Peyer's patch (tissue), 4 donors: ENCODE data around the gene TMBIM1. TPM values are rescaled to one million over a fixed set of nuclear protein-coding genes. Genes with fewer than 3 reads are reported as not detected.
A peak's percentile ranks its signal among the peaks of the same experiment; 100 is the strongest.

Source experiments
- DNase-seq, 3 donors: peaks; one replicate each; pipeline ENCODE4 v3.0.0-alpha.2; 2017 to 2019
- H3K27ac ChIP-seq, 4 donors: fragments of 200-600 bp; sonication (generic); one replicate each; pipeline ENCODE4 v1.5.1; 2016 to 2019
- H3K27me3 ChIP-seq, 2 donors: fragments of 200-600 bp; sonication (generic); one replicate each; pipeline ENCODE4 v1.5.1; 2019
- H3K36me3 ChIP-seq, 3 donors: fragments of 200-600 bp; sonication (generic); one replicate each; pipeline ENCODE4 v1.5.1; 2016 to 2019
- H3K4me1 ChIP-seq, 4 donors: fragments of 200-600 bp; sonication (generic); one replicate each; pipeline ENCODE4 v1.5.1; 2016 to 2019
- H3K4me3 ChIP-seq, 4 donors: fragments of 200-600 bp; sonication (generic); 1 replicate in 3 of 4; 2 replicates in 1 of 4; pipeline ENCODE4 v1.5.1; 2016 to 2019; ENCODE audit warnings: mild to moderate bottlenecking in 1 of 4
- H3K9me3 ChIP-seq, 4 donors: fragments of 200-600 bp; sonication (generic); one replicate each; pipeline ENCODE4 v1.5.1; 2016 to 2019; ENCODE audit warnings: mild to moderate bottlenecking in 1 of 4
- POLR2A ChIP-seq, 2 donors: fragments of 450-650 bp; IDR thresholded peaks; one replicate each; pipeline ENCODE4 v1.5.1; 2017; ENCODE audit warnings: antibody characterized with exemption in 2 of 2, mild to moderate bottlenecking in 2 of 2, moderate library complexity in 2 of 2
- total RNA-seq, 4 donors: library from RNA; depleted of rRNA; stranded (reverse); fragments of >200 nt; gene quantifications; one replicate each; pipeline ENCODE4 v1.1.0, GENCODE V29; 2016
- TF ChIP-seq, protein P1 (sequence below), 6 experiments: fragments of 450-650 bp in 4 of 6; fragments of 200-600 bp in 2 of 6; sonication (generic) in 1 of 6; IDR thresholded peaks; one replicate each; pipeline ENCODE4 v1.5.1; 2017 to 2019; ENCODE audit warnings: antibody characterized with exemption in 6 of 6, mild to moderate bottlenecking in 3 of 6, moderate library complexity in 1 of 6

Gene TMBIM1
- total RNA-seq, 4 donors from 2014 or later = 97.4 to 431 (median 280) TPM

DNA sequence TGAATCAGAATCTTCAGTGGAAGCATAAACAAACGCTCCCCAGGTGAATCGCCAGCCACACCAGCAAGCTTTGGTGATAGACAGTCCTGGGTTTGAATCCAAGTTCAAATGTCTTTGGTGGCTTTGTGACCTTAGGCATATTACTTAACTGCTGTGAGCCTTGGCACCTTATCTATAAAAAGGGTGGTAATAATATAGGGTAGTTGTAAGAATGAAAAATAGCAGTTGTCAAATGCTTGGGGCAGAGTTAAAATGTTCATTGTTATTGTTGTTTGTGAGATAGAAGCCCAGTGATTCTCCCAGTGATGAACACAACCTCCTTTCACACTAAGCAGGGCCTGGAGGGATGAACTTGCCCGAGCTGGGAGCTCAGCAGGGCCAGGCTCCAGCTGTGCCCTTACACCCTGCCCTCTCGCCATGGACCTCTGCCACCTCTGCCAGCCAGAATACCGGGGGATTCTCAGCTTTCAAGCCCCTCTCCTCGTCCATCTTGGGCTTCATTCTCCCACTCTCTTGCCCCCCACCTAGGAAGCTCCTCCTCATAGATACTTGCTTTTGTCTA lies 6.1 kb upstream of the TMBIM1 start:
- DNase-seq = no peak
- Histone ChIP-seq H3K4me3 (no peak overlapping the region), H3K36me3 (no peaks in the 10 kb centered on the region), H3K9me3 (no peaks in the 10 kb centered on the region), H3K4me1 (peaks cover 0 to 20% (median 11%) of the 10 kb centered on the region in 4 donors), H3K27ac (peak overlapping the region in 1 of 4 donors; percentile 48), H3K27me3 (no peaks in the 10 kb centered on the region)
- TF ChIP-seq POLR2A (IDR thresholded peaks at IDR 0.05) = no peak
- TF ChIP-seq, protein P1, sequence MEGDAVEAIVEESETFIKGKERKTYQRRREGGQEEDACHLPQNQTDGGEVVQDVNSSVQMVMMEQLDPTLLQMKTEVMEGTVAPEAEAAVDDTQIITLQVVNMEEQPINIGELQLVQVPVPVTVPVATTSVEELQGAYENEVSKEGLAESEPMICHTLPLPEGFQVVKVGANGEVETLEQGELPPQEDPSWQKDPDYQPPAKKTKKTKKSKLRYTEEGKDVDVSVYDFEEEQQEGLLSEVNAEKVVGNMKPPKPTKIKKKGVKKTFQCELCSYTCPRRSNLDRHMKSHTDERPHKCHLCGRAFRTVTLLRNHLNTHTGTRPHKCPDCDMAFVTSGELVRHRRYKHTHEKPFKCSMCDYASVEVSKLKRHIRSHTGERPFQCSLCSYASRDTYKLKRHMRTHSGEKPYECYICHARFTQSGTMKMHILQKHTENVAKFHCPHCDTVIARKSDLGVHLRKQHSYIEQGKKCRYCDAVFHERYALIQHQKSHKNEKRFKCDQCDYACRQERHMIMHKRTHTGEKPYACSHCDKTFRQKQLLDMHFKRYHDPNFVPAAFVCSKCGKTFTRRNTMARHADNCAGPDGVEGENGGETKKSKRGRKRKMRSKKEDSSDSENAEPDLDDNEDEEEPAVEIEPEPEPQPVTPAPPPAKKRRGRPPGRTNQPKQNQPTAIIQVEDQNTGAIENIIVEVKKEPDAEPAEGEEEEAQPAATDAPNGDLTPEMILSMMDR (IDR thresholded peaks at IDR 0.05) = no peak

DNA sequence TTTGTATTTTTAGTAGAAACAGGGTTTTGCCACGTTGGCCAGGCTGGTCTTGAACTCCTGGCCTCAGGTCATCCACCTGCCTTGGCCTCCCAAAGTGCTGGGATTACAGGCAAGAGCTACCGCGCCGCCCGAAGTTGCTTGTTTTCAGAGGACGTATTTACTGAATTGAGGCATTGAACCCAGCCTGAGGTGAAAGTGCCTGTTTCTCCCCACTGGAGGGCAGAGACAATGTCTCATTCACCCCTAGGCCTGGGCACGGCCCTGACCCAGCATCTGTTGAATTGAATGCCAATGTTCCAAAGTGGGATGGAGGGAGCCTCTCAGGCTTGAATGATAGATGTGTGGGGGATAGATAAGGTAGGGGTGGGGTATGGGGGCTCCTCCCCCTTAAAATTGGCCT lies 4.5 kb upstream of the TMBIM1 start:
- Histone ChIP-seq H3K36me3 (no peaks in the 10 kb centered on the region), H3K27me3 (no peaks in the 10 kb centered on the region), H3K4me1 (peaks cover 0 to 20% (median 11%) of the 10 kb centered on the region in 4 donors), H3K4me3 (no peak overlapping the region), H3K9me3 (no peaks in the 10 kb centered on the region), H3K27ac (no peak overlapping the region)
- no peak for DNase-seq
- TF ChIP-seq, protein P1 (IDR thresholded peaks at IDR 0.05) = no peak
- no peak for TF ChIP-seq POLR2A (IDR thresholded peaks at IDR 0.05)

DNA sequence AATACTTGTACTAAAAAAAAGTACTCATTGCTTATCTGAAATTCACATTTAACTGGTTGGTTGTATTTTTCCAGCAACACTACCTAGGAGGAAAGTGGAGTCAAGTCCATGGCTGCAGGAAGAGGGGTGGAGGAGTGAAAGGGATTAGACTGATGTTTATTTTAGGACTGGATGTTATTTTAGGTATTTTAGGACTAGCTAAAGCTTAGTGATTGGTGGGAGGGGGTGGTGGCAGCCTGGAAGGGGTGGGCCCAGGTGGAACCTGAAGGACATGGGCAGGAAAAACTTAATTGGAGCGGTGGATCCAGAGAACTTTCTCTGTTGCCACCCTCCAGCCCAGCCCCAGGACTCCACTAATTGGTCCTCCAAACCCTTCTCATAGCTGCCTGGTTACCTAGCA lies 3.9 kb upstream of the TMBIM1 start:
- Histone ChIP-seq H3K4me3 (no peak overlapping the region), H3K27ac (no peak overlapping the region), H3K36me3 (no peaks in the 10 kb centered on the region), H3K27me3 (no peaks in the 10 kb centered on the region), H3K9me3 (no peaks in the 10 kb centered on the region), H3K4me1 (peaks cover 2 to 20% (median 11%) of the 10 kb centered on the region in 4 donors)
- no peak for DNase-seq
- TF ChIP-seq, protein P1 (IDR thresholded peaks at IDR 0.05) = no peak
- no peak for TF ChIP-seq POLR2A (IDR thresholded peaks at IDR 0.05)

DNA sequence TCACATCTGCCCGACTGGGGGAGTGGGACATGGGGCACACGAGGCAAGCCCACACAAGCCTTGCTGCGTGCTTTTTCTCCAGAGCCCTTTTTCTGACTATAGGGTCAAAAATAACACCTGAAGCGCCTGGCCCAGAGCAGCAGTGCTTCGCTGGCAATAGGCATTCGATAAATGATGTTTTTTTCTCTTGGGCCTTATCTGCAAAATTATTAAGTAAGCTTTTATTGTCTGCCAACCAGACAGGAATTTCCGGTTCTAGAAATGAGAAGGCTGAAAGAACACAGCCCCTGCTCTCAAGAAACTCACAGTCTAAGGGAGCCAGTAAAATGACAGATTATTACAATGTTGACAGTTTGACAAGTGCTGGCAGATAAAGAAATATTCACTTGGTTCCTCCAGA lies 2.7 kb upstream of the TMBIM1 start:
- H3K27ac ChIP-seq = peak overlapping the region in 3 of 4 donors; percentile 86 to 99 (median 91)
- TF ChIP-seq POLR2A (IDR thresholded peaks at IDR 0.05) = peak in 1 of 2 donors; percentile 59
- TF ChIP-seq, protein P1 (IDR thresholded peaks at IDR 0.05) = no peak
- H3K9me3 ChIP-seq = no peaks in the 10 kb centered on the region
- H3K4me1 ChIP-seq = peaks cover 9 to 30% (median 17%) of the 10 kb centered on the region in 4 donors
- DNase-seq = no peak
- no peaks in the 10 kb centered on the region for H3K27me3 ChIP-seq
- no peak overlapping the region for H3K4me3 ChIP-seq
- no peaks in the 10 kb centered on the region for H3K36me3 ChIP-seq

DNA sequence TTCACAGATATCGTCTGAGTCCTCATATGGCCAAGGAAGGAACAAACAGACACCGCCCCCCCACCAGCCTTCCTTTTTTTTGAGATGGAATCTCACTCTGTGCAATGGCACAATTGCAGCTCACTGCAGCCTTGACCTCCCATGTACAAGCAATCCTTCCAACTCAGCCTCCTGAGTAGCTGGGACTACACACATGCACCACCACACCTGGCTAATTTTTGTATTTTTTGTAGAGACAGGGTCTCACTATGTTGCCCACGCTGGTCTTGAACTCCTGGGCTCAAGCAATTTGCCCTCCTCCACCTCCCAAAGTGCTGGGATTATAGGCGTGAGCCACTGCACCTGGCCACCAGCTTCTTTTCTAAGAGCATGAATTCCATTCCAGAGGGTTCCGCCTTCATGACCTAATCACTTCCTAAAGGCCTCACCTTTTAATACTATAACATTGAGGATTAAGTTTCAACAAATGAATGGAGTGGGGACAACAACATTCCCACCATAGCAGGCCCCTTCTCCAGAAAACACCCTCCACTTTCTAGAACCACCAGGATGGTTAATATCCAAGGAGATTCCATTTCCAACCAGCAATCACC lies 2.2 kb upstream of the TMBIM1 start:
- DNase-seq = no peak
- H3K27ac ChIP-seq = peak overlapping the region in 3 of 4 donors; percentile 86 to 99 (median 91)
- H3K4me1 ChIP-seq = peaks cover 9 to 36% (median 21%) of the 10 kb centered on the region in 4 donors

More for the DNA sequence above, 2.2 kb upstream of the TMBIM1 start:
- TF ChIP-seq, protein P1 (IDR thresholded peaks at IDR 0.05) = no peak
- TF ChIP-seq POLR2A (IDR thresholded peaks at IDR 0.05) = no peak
- no peaks in the 10 kb centered on the region for H3K36me3 ChIP-seq
- no peaks in the 10 kb centered on the region for H3K9me3 ChIP-seq
- no peaks in the 10 kb centered on the region for H3K27me3 ChIP-seq
- H3K4me3 ChIP-seq = no peak overlapping the region
